Measurements from ENCODE around the gene GSE1. TPM values are rescaled to one million over a fixed set of nuclear protein-coding genes. Genes with fewer than 3 reads are reported as not detected.
"Not testable (repeated sequence)": the region's sequence is repeated elsewhere in the genome, so short reads cannot be mapped to it uniquely, and the experiment has no call there.

GSE1 gene
- total and polyA plus RNA-seq, 4 donors, result 3.9 to 111 (median 35.7) TPM

GRCh38 chr16:85587762-85588556 is 25.2 kb upstream of the GSE1 start:
- no peak for DNase-seq
- Histone ChIP-seq H3K9me3 (ENCODE audit: control insufficient read depth, low read length) (no peaks in the 10 kb centered on the region), H3K4me1 (ENCODE audit: control insufficient read depth in 1 of 2, insufficient read depth in 2 of 2, low read length in 2 of 2) (no peaks in the 10 kb centered on the region), H3K27ac (ENCODE audit: low read depth in 1 of 2, low read length in 2 of 2) (no peak overlapping the region), H3K27me3 (ENCODE audit: control insufficient read depth in 1 of 2, insufficient read depth in 2 of 2, low read length in 1 of 2) (no peaks in the 10 kb centered on the region), H3K36me3 (ENCODE audit: control insufficient read depth in 1 of 2, insufficient read depth in 2 of 2, low read length in 1 of 2) (no peaks in the 10 kb centered on the region), H3K4me3 (ENCODE audit: low read length in 2 of 2) (no peak overlapping the region)
- ATAC-seq (ENCODE audit: low FRiP score), result no peak
- intact Hi-C loops (cut with DNase I), result no loop called here
- 59 to 80% methylated on average over 24 to 26 of the region's 26 CpGs for WGBS, 2 donors

GRCh38 chr16:85588562-85589503 is 24.3 kb upstream of the GSE1 start:
- Histone ChIP-seq H3K36me3 (ENCODE audit: control insufficient read depth in 1 of 2, insufficient read depth in 2 of 2, low read length in 1 of 2) (no peaks in the 10 kb centered on the region), H3K9me3 (ENCODE audit: control insufficient read depth, low read length) (no peaks in the 10 kb centered on the region), H3K27me3 (ENCODE audit: control insufficient read depth in 1 of 2, insufficient read depth in 2 of 2, low read length in 1 of 2) (no peaks in the 10 kb centered on the region), H3K27ac (ENCODE audit: low read depth in 1 of 2, low read length in 2 of 2) (no peak overlapping the region), H3K4me1 (ENCODE audit: control insufficient read depth in 1 of 2, insufficient read depth in 2 of 2, low read length in 2 of 2) (no peaks in the 10 kb centered on the region), H3K4me3 (ENCODE audit: low read length in 2 of 2) (no peak overlapping the region)
- no peak for ATAC-seq (ENCODE audit: low FRiP score)
- intact Hi-C loops (cut with DNase I), result no loop called here
- 74 to 88% methylated on average over 27 of the region's 27 CpGs for WGBS, 2 donors
- DNase-seq, result no peak

GRCh38 chr16:85589688-85590505 is 23.2 kb upstream of the GSE1 start:
- intact Hi-C loops (cut with DNase I), result no loop called here
- H3K27me3 ChIP-seq (ENCODE audit: control insufficient read depth in 1 of 2, insufficient read depth in 2 of 2, low read length in 1 of 2), result no peaks in the 10 kb centered on the region
- no peak for ATAC-seq (ENCODE audit: low FRiP score)
- H3K27ac ChIP-seq (ENCODE audit: low read depth in 1 of 2, low read length in 2 of 2), result no peak overlapping the region
- 96 to 98% methylated on average over 20 of the region's 20 CpGs for WGBS, 2 donors
- no peak for DNase-seq
- no peaks in the 10 kb centered on the region for H3K36me3 ChIP-seq (ENCODE audit: control insufficient read depth in 1 of 2, insufficient read depth in 2 of 2, low read length in 1 of 2)
- H3K9me3 ChIP-seq (ENCODE audit: control insufficient read depth, low read length), result no peaks in the 10 kb centered on the region
- H3K4me3 ChIP-seq (ENCODE audit: low read length in 2 of 2), result no peak overlapping the region
- no peaks in the 10 kb centered on the region for H3K4me1 ChIP-seq (ENCODE audit: control insufficient read depth in 1 of 2, insufficient read depth in 2 of 2, low read length in 2 of 2)

GRCh38 chr16:85590506-85590832 is 22.7 kb upstream of the GSE1 start:
- no peak for ATAC-seq (ENCODE audit: low FRiP score)
- no peaks in the 10 kb centered on the region for H3K36me3 ChIP-seq (ENCODE audit: control insufficient read depth in 1 of 2, insufficient read depth in 2 of 2, low read length in 1 of 2)

GRCh38 chr16:85591381-85591780 is 21.7 kb upstream of the GSE1 start:
- no peaks in the 10 kb centered on the region for H3K36me3 ChIP-seq (ENCODE audit: control insufficient read depth in 1 of 2, insufficient read depth in 2 of 2, low read length in 1 of 2)

More at GRCh38 chr16:85590506-85590832, 22.7 kb upstream of the GSE1 start:
- H3K4me1 ChIP-seq (ENCODE audit: control insufficient read depth in 1 of 2, insufficient read depth in 2 of 2, low read length in 2 of 2), result no peaks in the 10 kb centered on the region
- no peaks in the 10 kb centered on the region for H3K9me3 ChIP-seq (ENCODE audit: control insufficient read depth, low read length)
- intact Hi-C loops (cut with DNase I), result no loop called here
- WGBS, 2 donors, result 96 to 97% methylated on average over 12 of the region's 12 CpGs
- H3K4me3 ChIP-seq (ENCODE audit: low read length in 2 of 2), result no peak overlapping the region
- H3K27ac ChIP-seq (ENCODE audit: low read depth in 1 of 2, low read length in 2 of 2), result no peak overlapping the region
- H3K27me3 ChIP-seq (ENCODE audit: control insufficient read depth in 1 of 2, insufficient read depth in 2 of 2, low read length in 1 of 2), result no peaks in the 10 kb centered on the region
- no peak for DNase-seq

GRCh38 chr16:85592277-85592676 is 20.8 kb upstream of the GSE1 start:
- H3K36me3 ChIP-seq (ENCODE audit: control insufficient read depth in 1 of 2, insufficient read depth in 2 of 2, low read length in 1 of 2); H3K9me3 ChIP-seq (ENCODE audit: control insufficient read depth, low read length); H3K4me1 ChIP-seq (ENCODE audit: control insufficient read depth in 1 of 2, insufficient read depth in 2 of 2, low read length in 2 of 2); H3K27ac ChIP-seq (ENCODE audit: low read depth in 1 of 2, low read length in 2 of 2); ATAC-seq (ENCODE audit: low FRiP score); H3K27me3 ChIP-seq (ENCODE audit: control insufficient read depth in 1 of 2, insufficient read depth in 2 of 2, low read length in 1 of 2); H3K4me3 ChIP-seq (ENCODE audit: low read length in 2 of 2); intact Hi-C loops (cut with DNase I); DNase-seq: not testable (repeated sequence)
- 69 to 70% methylated on average over 8 of the region's 8 CpGs for WGBS, 2 donors

More at GRCh38 chr16:85591381-85591780, 21.7 kb upstream of the GSE1 start:
- intact Hi-C loops (cut with DNase I), result no loop called here
- Histone ChIP-seq H3K4me3 (ENCODE audit: low read length in 2 of 2) (no peak overlapping the region), H3K27me3 (ENCODE audit: control insufficient read depth in 1 of 2, insufficient read depth in 2 of 2, low read length in 1 of 2) (no peaks in the 10 kb centered on the region), H3K4me1 (ENCODE audit: control insufficient read depth in 1 of 2, insufficient read depth in 2 of 2, low read length in 2 of 2) (no peaks in the 10 kb centered on the region), H3K9me3 (ENCODE audit: control insufficient read depth, low read length) (no peaks in the 10 kb centered on the region), H3K27ac (ENCODE audit: low read depth in 1 of 2, low read length in 2 of 2) (no peak overlapping the region)
- ATAC-seq (ENCODE audit: low FRiP score) (no peak), DNase-seq (no peak)
- 75 to 88% methylated on average over 11 of the region's 11 CpGs for WGBS, 2 donors

- Histone ChIP-seq H3K9me3 (ENCODE audit: control insufficient read depth, low read length) (no peaks in the 10 kb centered on the region), H3K36me3 (ENCODE audit: control insufficient read depth in 1 of 2, insufficient read depth in 2 of 2, low read length in 1 of 2) (no peaks in the 10 kb centered on the region), H3K4me1 (ENCODE audit: control insufficient read depth in 1 of 2, insufficient read depth in 2 of 2, low read length in 2 of 2) (no peaks in the 10 kb centered on the region), H3K27ac (ENCODE audit: low read depth in 1 of 2, low read length in 2 of 2) (no peak overlapping the region), H3K4me3 (ENCODE audit: low read length in 2 of 2) (no peak overlapping the region), H3K27me3 (ENCODE audit: control insufficient read depth in 1 of 2, insufficient read depth in 2 of 2, low read length in 1 of 2) (no peaks in the 10 kb centered on the region)
- ATAC-seq (ENCODE audit: low FRiP score), result peak; percentile 59
- intact Hi-C loops (cut with DNase I), result no loop called here
- no peak for DNase-seq
- 73 to 81% methylated on average over 12 of the region's 12 CpGs for WGBS, 2 donors
These were observed 20.2 kb upstream of the GSE1 start for GRCh38 chr16:85592700-85593493.

All from aorta (tissue), 5 donors.